ENCODE data around the gene KCNN3. TPM values are rescaled to one million over a fixed set of nuclear protein-coding genes. Genes with fewer than 3 reads are reported as not detected.
A peak's percentile ranks its signal among the peaks of the same experiment; 100 is the strongest.

The KCNN3 gene
- total RNA-seq, 1 experiment from 2014 or later: 0.36 TPM

DNA sequence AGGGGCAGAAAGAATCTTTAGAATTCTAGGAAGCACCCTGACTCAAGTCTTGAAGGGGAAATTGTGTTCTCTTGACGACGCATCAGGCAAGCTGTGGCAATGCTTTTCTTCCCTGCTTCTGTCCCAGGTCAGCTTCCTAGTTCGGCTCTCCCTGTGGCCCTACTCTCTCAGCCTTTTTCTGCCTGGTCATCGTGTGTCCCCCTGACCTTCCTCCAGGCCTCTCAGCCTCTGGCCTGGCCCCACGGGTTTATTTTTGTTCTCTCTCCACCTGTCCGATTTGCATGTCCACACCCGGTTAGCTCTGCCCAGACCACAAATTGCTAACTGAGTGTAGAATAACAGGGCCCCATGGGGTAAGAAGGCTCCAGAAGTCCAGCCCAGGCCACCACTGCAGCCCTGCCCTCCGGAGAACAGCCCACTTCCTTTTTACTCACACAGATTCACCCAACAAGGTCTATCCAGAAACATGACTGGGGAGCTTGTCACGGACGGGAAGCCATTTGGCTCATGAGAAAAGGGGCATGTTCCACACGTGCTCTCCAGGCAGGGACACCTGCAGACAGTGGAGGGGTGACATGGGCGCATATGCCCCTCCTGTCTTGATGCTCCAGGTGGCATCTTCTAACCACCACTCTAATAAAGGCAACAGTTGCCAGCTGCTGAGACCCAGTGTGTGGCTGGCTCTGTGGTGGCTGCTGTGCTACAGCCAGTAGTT lies 9.8 kb downstream of the KCNN3 start:
- peak; percentile 35 for DNase-seq (ENCODE audit: low spot score)

DNA sequence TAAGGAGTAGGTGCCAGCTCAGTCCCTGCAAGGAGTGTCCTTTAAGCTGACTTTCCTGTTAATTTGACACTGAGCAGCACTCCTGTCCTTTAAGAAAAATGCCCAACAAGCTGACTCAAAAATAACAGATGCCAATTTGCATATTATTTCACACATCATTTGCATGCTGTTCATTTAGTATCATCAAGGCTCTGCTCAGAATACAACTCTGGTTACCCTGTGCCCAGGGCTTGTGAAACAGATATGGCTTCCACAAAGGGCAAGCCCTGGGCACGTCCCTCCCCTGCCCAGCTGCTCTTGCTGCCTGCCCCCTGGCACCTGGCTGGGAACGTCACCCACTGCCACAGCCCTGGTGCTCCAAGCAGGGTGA lies 10.3 kb downstream of the KCNN3 start:
- DNase-seq (ENCODE audit: low spot score): no peak

DNA sequence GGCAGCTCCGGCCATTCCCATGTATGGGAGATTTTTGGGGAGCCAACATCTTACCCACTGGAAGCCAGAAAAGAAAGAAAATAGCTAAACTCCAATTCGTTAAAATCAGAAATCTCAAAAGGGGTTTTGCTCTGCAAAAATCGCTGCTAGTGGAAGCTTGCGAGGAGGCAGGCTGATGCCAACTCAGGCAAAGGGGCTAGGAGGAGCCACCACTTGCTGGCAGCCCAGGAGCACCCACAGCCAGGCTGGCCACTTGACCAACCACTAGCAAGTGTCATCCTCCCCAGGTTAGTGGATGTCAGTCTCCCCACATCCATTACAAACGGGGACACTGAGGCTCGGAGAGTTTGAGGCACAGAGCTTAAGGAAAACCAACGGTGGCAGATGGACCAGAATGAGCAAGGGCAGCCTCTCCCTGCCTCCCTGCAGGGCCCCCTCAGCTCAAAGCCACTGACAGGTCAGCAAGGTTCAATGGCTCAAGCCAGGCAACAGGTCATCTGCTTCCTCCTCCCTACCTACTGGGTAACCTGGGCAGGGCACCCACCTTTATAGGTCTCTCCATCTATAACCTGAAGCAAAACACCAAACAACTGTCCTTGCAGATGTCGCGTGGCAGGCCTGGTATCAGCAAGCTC lies 10.8 kb downstream of the KCNN3 start:
- DNase-seq (ENCODE audit: low spot score): no peak

DNA sequence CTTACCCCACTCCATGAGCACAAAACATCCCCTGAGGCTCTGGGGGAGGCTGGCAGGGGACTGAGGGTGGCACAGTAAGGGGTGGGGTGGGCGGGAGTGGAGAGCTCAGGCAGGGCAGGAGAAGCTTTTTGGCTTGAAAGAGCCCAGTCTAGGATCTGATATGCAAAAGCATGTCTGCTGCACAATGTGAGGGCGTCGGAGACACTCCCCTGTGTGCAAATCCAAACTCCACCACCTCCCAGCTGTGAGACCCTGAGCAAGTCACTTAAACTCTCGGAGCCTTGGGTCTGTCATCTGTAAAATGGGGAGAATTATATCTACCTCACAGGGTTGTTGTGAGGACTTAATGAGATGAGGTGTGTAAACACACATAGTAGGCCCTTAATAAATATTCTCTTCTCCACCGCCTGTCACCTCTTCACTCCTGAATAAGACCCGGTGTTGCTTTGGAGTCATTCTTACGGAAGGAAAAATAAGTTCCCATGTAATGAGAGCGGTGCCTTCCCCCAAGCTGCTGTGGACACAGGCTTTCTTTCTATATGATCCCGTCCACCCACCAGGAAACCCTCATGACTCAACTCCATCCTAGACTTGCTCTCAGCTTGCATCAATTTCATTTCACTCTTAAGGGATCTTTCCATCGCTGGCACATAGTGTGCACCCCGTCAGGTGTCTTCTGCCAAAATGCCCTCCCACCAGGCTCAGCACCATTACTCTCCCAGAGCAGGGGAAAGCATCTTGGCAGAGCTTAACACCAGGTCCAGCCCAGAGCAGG lies 12.5 kb downstream of the KCNN3 start:
- DNase-seq (ENCODE audit: low spot score): no peak

DNA sequence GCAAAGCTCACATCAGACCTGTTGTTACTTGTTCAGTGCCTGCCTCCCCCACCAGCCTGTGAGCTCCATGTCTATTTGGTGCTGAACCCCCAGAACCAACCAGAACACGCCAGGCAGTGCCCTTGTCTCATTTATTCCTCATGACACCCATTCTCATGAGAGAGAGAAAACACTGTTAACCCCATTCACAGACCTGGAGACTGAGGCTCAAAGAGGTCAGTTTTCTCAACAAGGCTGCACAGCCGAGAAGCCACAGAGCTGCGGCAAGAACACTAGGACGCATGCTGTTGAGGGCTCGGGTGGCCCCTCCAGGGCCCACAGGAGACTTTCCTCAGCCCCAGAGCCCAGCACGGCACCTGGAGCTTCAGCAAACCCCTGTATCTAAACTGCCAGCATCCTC lies 13.1 kb downstream of the KCNN3 start:
- DNase-seq (ENCODE audit: low spot score): no peak

DNA sequence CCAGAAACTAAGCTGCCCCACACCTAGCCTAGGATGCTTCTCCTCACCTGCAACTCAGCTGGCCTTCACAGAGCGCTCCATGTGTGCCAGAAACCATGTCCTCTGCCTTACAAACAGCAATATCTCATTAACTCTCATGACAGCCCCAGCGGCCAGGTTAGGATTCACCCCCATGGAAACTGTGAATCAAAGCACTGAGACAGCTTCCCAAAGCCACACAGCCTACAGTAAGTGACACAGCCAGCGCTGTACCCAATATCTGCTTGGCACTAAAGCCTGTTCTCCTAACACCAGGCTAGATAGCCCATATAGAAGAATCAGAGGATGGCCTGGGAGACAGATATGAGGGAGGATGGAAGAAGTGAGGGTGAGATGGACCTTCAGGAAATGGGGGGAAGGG lies 13.5 kb downstream of the KCNN3 start:
- no peak for DNase-seq (ENCODE audit: low spot score)

DNA sequence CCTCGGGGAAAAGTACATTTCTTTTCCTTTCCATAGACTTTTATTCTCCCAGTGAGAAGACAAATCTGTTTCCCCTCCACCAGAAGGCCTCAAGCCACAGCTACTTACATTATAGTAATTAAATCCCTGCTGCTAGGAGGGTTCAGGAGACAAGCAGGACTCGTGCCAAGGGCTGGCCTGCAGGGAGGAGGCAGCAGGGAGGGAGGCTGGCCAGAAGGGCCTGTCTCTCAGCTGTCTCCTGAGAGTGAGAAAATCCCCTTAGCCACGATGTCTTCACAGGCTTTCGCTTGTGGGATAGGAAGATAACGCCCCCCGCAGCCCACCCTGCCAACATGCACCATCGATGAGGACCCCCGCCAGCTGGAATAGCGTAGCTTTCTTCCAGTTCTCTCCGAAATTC lies 14.0 kb downstream of the KCNN3 start:
- DNase-seq (ENCODE audit: low spot score): no peak

DNA sequence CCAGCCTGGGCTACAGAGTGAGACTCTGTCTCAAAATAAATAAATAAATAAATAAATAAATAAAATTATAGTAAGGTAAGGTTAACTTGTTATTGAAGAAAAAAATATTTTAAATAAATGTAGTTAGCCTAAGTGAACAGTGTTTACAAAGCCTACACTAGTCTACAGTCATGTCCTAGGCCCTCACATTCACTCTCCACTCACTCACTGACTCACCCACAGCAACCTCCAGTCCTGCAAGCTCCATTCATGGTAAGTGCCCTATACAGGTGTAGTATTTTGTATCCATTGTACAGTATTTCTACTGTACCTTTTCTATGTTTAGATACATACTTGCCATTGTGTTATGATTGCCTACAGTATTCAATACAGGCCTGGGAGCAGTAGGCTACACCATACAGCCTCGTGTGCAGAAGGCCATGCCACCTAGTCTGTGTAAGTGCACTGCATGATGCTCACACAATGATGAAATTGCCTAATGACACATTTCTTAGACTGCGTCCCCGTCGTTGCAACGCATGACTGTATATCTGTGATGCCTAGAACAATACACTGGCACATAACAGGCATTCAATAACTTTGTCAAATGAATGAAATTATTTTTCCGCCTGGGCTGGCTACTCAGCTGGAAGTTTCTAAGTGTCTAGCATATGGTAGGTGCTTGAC lies 14.8 kb downstream of the KCNN3 start:
- DNase-seq (ENCODE audit: low spot score): no peak

DNA sequence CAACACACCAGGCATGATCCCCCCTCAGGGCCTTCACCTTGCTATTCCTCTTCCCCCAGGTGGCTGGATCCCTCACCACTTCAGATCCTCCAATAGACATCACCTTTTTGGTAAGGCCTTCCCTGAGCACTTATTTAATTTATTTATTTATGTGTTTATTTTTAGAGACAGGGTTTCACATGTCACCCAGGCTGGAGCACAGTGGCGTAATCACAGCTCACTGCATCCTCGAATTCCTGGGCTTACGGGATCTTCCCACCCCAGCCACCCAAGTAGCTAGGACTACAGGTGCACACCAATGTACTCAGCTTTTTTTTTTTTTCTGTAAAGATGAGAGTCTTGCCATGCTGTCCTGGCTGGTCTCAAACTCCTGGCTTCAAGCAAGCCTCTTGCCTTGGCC lies 17.2 kb downstream of the KCNN3 start:
- DNase-seq (ENCODE audit: low spot score): no peak

DNA sequence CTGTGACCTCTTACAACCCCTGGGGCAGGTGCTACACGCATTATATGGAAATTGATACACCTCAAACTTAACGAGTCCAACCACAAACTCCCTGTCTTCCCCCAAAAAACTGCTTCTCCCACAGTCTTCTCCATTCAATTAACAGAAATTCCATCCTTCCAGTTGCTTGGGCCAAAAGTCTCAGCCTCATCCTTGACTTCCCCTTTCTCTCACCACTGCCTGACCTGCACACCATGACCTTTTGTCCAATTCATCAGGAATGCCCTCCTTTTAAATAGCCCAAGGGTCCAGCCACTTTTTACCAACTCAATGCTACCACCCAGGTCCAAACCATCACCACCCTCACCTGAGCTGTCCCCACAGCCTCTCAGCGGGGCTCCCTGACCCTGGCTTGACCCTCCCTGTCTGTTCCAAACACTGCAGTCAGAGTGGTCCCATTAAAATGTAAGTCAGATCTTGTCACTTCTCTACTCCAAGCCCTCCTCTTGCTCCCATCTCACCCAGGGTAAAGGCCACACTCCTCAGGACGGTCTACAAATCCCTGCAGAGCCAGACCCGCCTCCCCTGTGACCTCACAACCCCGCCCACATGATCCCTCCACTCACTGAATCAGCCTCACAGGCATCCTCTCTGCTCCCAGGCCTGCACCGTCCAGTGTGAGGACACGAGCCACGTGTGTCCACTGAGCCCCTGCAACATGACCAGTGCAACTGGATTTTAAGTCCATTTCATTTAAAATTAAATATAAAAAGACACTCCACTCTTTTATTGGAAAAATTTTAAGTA lies 18.5 kb downstream of the KCNN3 start:
- DNase-seq (ENCODE audit: low spot score): no peak

DNA sequence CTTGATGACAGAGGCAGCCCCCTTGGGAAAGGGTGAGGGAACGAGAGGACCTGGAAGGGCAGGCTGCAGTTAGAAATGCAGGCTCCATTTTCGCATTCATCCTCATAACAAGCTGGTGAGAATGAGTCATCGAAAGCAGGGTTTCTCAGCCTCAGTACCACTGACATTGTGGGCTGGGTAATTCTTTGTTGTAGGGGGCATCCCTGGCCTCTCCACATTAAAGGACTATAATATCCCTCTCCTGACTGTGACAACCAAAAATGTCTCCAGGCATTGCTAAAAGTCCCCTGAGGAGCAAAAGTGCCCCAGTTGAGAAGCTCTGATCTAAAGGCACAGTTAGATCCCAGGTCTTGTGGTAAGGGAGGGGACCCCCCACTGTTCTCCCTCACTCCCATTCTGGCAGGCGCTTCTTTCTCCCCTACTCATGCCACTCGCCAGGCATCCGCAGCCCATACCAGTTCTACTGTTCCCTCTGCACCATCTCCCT lies 20.4 kb downstream of the KCNN3 start:
- peak; percentile 43 for DNase-seq (ENCODE audit: low spot score)

DNA sequence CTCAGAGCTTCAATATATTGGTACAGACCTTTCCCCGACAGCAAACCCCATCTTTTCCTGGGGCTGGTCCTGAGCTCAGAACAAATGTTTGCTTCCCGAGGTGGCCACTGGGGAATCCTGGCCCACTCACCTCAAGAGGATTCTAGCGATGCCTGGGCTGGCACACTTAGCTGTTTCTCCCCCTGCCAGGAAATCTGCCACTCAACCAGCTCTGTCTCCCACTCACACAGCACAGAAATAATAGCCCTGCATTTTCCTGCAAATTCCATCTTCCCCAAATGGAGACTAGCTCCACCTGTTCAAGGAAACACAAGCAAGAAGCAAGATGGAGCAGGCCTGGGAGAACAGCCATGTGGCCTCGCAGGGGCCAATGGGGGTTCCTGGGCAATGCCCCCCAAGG lies 21.1 kb downstream of the KCNN3 start:
- DNase-seq (ENCODE audit: low spot score): no peak

DNA sequence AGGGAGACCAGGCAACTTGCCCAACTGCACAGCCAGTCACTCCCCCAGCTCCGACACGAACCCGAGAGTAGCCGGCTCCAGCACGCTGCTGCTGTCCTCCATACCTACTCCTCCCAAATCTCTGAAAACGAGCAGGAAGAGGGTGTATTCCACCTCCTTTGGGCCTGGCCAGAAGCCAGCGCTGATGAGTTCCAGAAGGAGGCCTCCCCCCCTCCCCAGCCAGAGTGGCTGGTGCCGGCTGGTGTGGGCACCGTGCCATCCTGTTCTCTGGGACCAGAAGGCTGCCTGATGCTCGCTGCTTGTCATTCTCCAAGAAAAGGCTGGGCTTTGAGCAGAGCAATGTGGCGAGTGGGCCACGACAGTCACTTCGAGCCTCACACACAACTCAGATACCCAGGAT lies 22.2 kb downstream of the KCNN3 start:
- DNase-seq (ENCODE audit: low spot score): no peak

DNA sequence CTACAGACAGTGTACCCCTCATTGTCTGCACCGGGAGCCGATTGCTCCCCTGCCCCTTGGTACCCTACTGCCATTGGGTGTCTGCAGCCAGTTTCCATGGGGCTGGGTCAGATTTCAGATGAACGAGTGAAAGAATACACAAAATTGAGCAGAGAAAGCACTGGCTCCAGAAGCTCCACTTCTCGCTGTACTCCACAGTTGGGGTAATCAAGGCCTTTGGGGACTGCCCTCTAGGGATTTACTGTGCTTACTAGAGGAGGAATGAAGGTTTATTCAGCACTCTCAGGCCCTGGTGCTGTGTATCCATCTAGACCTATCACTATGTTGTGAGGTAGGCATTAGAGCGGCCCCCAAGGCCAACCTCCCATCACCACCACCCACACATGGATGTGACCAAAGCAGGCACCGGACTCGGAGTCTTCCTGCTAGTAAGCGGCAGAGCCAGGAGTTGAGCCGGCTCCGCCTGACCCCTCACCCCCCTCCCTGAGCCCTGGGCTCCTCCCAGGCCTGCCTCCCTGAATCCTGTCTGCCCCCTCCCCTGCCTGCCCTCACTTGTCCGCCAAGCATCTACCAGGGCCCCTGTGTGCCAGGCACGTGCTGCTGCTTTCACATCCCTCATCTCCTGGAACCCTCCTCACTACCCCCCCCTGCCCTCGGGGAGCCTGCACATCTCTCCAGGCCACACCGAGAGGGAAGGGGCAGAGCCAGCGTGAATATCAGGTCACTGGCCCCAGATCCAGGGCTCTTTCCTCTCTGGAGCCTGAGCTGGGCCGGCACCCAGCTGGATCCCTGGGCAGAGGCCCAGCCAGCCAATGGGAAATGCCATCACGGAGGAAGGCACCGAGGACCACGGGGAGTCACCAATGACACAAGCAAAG lies 23.3 kb downstream of the KCNN3 start:
- no peak for DNase-seq (ENCODE audit: low spot score)

DNA sequence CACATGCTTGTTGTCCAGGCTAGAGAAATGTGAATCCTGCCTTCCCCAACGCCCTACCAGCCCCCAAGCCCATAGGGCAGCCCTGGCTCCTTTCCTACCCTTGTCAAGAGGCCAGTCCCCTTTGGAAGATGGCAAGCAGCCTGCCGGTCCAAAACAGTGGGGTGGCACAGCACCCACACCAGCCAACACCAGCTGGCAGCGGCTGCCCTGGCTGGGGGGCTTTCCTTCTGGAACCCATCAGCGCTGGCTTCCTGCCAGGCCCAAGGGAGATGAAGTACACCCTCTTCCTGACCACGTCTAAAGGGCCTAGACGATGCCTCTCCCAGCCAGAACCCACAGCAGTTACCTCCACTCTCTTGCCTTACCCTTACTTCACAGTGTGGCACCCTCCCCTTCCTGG lies 24.2 kb downstream of the KCNN3 start:
- no peak for DNase-seq (ENCODE audit: low spot score)

DNA sequence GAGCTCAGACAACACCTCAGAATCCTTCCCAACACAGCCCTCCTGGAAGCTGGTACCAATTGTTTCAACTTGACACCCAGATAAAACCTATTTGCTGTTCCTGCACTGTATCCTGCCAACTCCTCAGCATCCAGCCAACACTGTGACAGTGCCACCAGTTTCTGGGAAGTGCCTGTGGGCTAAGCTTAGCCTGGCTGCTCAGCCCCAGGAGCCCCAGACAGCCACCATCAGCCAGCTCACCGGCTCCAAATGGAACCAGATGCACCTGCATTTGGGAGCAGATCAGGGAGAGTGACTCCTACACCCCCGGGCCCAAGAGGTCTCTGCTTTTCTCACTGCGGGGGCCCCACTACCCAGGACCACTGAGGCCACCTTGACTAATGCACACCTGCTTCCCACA lies 24.9 kb downstream of the KCNN3 start:
- no peak for DNase-seq (ENCODE audit: low spot score)

DNA sequence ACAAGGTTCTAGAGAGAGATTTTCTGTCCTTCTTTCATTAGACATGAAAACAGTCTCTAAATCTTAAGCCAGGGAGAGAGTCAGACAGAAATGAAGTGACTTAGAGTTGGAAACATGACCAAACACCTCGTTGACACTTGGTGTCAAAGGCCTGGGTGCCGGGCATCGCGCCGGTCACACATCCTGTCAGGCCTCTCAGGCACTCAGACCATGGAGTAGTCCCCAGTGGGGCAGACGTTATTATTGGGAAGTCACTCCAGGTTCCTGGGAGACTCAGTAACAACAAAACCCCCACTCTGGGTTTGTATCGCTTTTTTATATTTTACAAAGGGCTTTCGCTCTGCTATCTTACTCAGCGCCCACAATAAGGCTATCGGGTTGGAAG lies 25.8 kb downstream of the KCNN3 start:
- DNase-seq (ENCODE audit: low spot score): no peak

DNA sequence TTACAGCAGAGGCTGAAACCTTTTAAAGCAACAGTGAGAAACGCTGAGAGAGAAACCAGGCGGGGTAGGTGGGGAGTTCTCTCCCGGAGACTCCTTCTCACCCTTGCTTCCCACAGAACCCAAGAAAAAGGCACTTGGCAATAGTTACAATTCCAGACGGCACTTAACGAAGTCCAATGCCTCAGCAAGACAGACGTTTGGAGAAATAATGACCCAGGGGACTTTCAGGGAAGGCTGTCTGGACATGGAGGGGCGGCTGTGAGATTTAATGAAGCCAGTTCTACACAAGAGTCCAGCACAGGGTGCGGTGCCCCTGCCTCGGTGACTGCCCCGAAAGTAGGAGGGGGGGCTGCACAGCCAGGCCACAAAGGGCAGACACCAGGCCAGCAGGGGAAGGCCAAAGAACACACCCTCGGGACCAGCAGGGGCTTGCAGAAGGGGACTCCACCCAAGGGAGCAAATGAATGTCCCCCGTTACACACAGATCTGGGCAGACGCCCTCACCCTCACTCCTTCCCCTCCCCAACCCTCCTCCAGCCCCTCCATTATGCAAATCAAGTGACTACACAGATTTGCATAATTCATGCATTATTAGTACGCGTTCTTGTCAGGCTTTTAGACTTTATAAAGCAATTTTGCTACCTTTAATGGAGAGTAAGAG lies 26.3 kb downstream of the KCNN3 start:
- DNase-seq (ENCODE audit: low spot score): no peak

DNA sequence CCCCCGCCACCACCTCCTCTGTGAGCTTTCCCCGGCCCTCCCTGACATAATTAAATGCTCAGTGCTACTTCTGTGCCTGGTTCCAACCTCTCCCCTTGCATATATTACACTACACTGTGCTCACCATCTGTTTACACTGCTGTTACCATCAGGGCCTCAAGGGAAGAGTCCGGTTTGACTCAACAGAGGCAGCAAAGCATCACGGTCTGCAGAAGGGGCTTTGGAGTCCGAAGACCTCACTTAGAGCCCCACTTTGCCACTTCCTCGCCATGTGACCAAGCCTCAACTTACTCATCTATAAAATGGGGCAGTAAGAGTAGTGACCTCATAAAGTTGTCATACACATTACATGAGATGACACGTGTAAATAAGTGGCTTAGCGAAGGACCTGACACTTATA lies 27.4 kb downstream of the KCNN3 start:
- DNase-seq (ENCODE audit: low spot score): no peak

DNA sequence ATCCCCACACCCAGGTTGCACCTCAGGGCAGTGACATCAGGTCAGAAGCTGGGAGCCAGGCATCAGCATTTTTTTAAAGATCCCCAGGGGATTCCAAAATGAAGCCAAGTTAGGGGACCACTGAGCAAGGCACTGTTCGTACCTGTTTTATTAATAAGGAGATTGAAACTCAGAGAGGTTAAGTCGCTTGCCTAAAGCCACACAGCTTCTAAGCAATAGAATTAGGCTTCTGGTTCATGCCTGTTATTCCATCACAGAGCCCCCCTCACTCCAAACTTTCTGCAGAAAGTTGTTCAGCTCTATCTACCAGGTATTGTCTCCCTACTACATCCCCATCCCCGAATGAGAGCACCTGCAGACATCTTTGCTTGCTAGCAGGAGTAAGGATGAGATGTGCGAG lies 28.7 kb downstream of the KCNN3 start:
- DNase-seq (ENCODE audit: low spot score): no peak

All from A172 (cell line).